Regular cardiac myocyte (primary cell): ENCODE measurements around the gene HMBS. TPM values are rescaled to one million over a fixed set of nuclear protein-coding genes. Genes with fewer than 3 reads are reported as not detected.

Experiments
- total RNA-seq: library from RNA; depleted of rRNA; stranded (reverse); fragments of >200 nt; gene quantifications from 2 replicates; pipeline ENCODE4 v1.2.3, GENCODE V29; 2014

Gene HMBS
- 5.9 and 25.1 TPM in 2 replicates for total RNA-seq

DNA sequence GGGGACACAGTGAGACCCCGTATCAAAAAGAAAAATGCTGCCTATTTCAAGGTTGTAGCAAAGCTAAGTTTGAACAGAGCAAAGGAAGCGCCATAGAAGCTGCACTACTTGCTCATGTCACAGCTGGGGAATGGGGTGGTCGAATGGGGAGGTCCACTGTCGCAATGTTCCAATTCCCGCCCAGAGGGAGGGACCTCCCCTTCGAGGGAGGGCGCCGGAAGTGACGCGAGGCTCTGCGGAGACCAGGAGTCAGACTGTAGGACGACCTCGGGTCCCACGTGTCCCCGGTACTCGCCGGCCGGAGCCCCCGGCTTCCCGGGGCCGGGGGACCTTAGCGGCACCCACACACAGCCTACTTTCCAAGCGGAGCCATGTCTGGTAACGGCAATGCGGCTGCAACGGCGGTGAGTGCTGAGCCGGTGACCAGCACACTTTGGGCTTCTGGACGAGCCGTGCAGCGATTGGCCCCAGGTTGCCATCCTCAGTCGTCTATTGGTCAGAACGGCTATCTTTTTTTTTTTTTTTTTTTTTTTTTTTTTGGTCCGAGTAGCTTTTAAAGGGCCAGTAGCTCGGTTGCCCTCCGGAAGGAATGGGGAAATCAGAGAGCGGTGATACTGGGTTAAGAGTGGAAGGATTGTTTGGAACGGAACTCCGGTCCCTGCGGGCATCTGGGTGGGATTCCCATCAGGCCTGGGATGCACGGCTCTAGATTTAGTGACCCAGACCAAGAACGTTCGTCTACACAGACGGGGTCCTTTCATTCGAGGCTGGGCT is at the start of gene HMBS:
HMBS (plus strand) TSS at position 219 of the 774 bp plus-strand sequence; CDS start at position 372, 153 bp downstream.

DNA sequence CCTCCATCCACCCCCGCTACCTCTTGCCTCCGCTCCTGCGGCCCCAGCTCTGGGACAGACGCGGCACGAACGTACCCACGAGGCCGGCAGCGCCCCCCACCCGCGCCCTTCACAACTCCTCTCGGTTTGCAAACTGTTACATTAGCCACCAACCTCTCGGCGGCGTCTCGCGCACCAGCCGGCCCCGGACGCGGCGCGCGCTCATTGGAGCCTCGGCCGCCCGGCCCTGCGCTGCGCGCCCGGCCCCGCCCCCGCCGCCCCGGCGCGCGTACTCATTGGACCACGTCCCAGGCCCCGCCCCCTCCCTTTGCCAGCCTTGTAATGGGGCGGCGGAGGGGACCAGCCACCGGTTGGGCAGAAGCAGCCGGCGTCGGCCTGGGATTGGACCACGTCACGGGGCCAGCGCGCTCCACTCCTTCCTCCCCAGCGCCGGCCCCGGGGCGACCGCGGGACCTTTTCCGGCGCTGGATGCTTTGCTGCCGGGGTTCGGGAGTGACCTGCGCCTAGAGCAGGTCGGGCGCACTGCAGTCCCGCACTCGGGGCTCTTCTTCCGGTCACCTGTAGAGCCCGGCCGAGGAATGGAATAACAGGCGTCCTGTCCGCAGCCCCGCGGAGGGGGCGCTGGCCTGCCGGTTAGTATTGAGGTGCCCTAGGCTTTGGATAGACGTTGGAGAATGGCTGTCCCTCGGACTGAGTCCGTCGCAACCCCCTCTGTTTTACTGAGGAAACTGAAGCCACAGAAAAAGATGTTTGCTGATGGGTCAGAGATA is 27.5 kb upstream of the HMBS start, which contains the start of gene HYOU1:
HYOU1 (minus strand) TSS at position 206 of the 770 bp plus-strand sequence. CDS start 1,045 bp downstream, outside the sequence.

DNA sequence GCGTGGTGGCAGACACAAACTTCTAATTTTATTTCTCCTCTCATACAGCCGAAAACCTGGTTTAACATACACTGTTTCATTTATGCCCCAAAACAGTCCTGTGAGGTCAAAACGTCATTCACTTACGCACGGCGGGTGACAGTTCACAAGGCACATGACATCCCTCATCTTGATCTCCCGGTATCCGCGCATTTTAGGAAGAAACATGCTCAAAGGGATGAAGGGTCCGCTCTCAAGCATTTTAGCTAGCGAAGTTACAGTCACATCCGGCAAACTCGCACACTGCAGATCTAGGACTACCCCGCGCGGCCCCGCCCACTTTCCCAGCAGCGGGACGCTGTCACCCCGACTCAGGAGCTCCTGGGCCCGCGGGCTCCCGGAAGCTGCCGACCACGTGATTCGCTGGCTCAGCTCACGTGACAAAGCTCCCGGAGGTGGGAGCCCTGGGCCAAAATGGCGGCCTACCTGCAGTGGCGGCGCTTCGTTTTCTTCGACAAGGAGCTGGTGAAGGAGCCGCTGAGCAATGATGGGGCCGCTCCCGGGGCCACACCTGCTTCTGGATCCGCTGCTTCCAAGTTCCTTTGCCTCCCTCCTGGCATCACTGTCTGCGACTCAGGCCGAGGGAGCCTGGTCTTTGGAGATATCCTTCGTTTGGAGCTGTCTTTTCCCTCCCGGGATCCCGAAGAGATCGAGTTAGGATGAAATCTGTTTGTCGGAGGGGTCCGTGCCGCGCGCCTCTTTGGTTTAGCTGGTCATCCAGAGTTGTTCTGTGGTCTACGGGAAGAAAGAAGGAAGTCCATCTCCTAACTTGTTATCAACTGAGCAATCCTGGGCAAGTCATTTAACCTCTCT is 17.1 kb upstream of the HMBS start, which contains the start of gene VPS11:
VPS11 (plus strand) TSS at position 448 of the 852 bp plus-strand sequence; CDS start at position 454, 6 bp downstream.

DNA sequence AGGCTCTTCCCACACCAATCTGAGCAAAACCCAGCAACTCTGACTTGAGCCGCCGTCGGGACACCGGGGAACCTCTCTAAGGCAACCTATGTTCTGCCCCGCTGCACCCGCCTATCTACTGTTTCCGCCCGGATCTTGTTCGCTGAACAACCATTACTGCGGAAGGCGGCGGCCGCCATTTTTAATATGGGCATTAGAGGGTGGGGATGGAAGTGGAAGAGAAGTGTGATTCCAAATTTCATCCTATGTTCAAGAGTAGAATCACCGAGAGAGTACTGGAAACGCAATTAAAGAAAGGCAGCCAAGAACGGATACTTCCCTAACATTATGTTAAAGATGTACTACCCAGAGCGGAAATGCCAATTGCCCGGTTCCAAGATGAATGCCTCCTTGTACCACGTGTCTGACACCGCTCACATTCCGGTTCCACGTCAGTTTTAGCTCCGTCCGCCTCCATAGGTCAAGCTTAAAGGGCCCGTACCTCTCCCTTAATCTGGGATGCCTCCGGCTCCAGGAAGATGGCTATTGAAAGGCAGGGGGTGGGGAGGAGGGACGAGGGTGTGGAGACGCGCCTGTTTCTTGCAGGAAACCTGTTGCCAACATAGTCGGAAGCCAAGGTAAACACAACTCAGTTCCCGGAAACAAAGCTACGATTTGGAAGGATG is 17.2 kb downstream of the HMBS start, which contains the start of gene DPAGT1:
DPAGT1 (minus strand) TSS at position 95 of the 665 bp plus-strand sequence. CDS start 198 bp downstream, outside the sequence.

DNA sequence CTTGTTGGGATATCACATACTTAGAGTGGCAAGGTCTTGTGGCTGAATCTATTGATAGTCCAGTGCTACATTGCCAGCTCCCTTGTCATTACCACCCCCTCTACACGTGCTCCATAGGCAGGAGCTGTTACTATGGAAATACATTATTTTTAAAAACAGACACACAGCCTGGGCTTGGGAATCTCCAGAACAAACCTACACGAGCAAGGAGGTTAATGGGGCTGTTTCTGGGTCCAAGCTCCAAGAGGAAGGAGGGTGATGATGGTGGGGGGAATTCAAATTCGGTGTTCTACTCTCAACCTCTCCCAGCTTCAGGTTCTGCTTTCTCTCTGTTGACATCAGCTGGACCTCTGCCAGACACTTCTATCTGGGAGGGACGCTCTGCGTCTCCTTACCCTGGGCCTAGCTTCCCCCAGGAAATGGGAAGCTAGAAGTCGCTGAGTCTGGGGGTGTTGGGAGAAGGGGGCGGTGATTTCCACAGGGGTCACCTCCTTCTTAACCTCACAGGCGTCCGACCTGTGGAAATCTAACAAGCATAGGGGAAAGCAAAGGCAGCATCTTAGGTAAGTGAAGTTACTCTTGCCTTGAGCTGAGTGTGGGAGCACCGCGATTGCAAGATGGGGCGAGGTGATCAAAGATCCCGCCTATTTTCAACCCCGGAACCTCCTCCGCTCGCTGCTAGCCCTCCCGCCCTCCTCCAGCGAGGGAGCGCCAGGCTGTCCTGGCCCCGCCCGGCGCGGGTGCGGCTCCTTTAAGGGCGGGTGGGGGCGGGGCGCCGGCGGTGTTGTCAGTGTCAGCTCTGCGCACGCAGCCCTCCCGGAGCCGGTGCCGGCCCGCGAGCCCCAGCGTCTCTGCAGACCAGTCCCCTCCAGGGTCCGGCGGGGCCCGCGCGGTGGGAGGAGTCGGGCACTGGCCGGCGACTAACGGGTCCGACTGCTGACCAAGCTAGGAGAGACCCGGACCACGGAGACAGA is 22.2 kb downstream of the HMBS start, which contains the start of gene C2CD2L:
C2CD2L (plus strand) TSS at position 781 of the 974 bp plus-strand sequence. CDS start 398 bp downstream, outside the sequence.

DNA sequence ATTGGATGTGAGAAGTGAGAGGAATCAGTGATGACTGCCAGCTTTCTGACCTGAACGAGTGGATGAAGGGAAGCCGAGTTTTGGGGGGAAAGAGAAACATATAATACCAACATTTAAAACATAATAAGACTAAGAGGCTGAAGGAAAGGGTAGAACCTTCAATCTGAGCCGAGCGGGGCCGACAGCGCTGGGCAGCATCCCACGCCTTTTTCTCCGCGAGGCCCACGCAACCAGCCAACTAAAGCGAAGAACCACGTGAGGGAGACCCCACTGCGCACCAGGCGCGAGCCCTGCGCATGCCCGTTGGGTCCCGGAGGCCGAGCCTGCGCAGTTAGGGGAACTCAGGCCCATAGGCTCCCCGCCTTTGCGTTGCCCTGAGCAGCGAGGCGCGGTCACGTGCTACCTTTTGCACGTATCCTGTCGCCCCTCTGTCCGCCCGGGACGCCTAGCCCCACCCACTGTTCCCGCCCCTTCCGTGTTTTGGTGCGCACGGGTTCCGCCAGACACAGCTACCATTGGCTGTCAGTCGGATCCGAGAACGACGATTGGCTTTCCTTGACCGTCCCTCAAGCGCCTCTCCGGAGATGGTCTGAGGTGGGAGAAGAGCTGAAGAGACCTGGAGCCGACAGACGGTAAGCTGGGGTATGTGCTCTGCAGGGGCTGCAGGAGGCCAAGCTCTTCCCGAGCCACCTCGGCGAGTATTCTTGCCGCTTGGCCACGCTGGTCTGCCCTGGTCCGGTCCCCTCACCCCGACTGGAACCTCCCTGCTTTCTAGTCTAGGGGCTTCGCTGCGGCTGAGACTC is 36.5 kb downstream of the HMBS start, which contains the start of gene HINFP:
HINFP (plus strand) TSS at position 573 of the 803 bp plus-strand sequence. CDS start 5,365 bp downstream, outside the sequence.

Other genes starting within 250 kb of the HMBS start
- gene CXCR5, start 201.0 kb upstream of the HMBS start, total RNA-seq, result not detected in 2 replicates
- 13.0 and 19.2 TPM in 2 replicates for gene BCL9L, start 159.0 kb upstream of the HMBS start, total RNA-seq
- not detected in 2 replicates for gene UPK2, start 128.6 kb upstream of the HMBS start, total RNA-seq
- gene FOXR1, start 113.1 kb upstream of the HMBS start, total RNA-seq, result not detected in 2 replicates
- gene CENATAC, start 86.7 kb upstream of the HMBS start, total RNA-seq, result 15.7 and 16.1 TPM in 2 replicates
- 1,474 and 2,284 TPM in 2 replicates for gene RPS25, start 66.5 kb upstream of the HMBS start, total RNA-seq
- gene TRAPPC4, start 66.1 kb upstream of the HMBS start, total RNA-seq, result 93.9 and 127 TPM in 2 replicates
- gene SLC37A4, start 54.0 kb upstream of the HMBS start, total RNA-seq, result 10.9 and 11.0 TPM in 2 replicates
- gene HYOU1, start 27.7 kb upstream of the HMBS start, total RNA-seq, result 183 and 240 TPM in 2 replicates
- gene VPS11, start 17.1 kb upstream of the HMBS start, total RNA-seq, result 17.4 and 26.8 TPM in 2 replicates
- gene DPAGT1, start 17.0 kb downstream of the HMBS start, total RNA-seq, result 16.5 and 20.3 TPM in 2 replicates
- 5.2 and 5.9 TPM in 2 replicates for gene C2CD2L, start 22.5 kb downstream of the HMBS start, total RNA-seq
- 10.2 and 15.8 TPM in 2 replicates for gene HINFP, start 36.7 kb downstream of the HMBS start, total RNA-seq
- gene ABCG4, start 64.2 kb downstream of the HMBS start, total RNA-seq, result 0.19 and 0.28 TPM in 2 replicates
- gene NLRX1, start 83.8 kb downstream of the HMBS start, total RNA-seq, result 8.4 and 25.4 TPM in 2 replicates
- 0.19 TPM in 1 of 2 replicates, not detected in the other for gene NHERF4, start 100.6 kb downstream of the HMBS start, total RNA-seq
- gene CBL, start 121.5 kb downstream of the HMBS start, total RNA-seq, result 5.6 and 7.1 TPM in 2 replicates
- 54.6 and 130 TPM in 2 replicates for gene MCAM, start 232.2 kb downstream of the HMBS start, total RNA-seq
- gene RNF26, start 249.6 kb downstream of the HMBS start, total RNA-seq, result 3.7 and 6.5 TPM in 2 replicates